Ectodermal cell (in vitro differentiated cells): ENCODE measurements around the gene RUNX2.
"Not testable (repeated sequence)": the region's sequence is repeated elsewhere in the genome, so short reads cannot be mapped to it uniquely, and the experiment has no call there.

Source experiments
- H3K27ac ChIP-seq: 2 replicates; pipeline ENCODE4 v1.7.0; 2013; ENCODE audit warnings: mild to moderate bottlenecking, low read depth, low read length; ENCODE audit not compliant: insufficient read depth, poor library complexity, severe bottlenecking
- H3K27me3 ChIP-seq: 2 replicates; pipeline ENCODE4 v1.7.0; 2013; ENCODE audit warnings: mild to moderate bottlenecking, low read length; ENCODE audit not compliant: insufficient read depth, control insufficient read depth, poor library complexity, severe bottlenecking
- H3K36me3 ChIP-seq: one replicate; pipeline ENCODE4 v1.7.0; 2013; ENCODE audit warnings: low read length; ENCODE audit not compliant: control insufficient read depth, insufficient read depth
- H3K4me1 ChIP-seq: one replicate; pipeline ENCODE4 v1.7.0; 2013; ENCODE audit warnings: low read length; ENCODE audit not compliant: control insufficient read depth, insufficient read depth
- H3K4me3 ChIP-seq: 2 replicates; pipeline ENCODE4 v1.7.0; 2013; ENCODE audit warnings: low read depth, low read length, control low read depth; ENCODE audit not compliant: insufficient read depth
- H3K9me3 ChIP-seq: 2 replicates; pipeline ENCODE4 v1.7.0; 2013; ENCODE audit warnings: mild to moderate bottlenecking, low read length, moderate library complexity; ENCODE audit not compliant: control insufficient read depth
- WGBS, 2 experiments: methylation state at CpG; one replicate each; pipeline ENCODE4 v1.1.7; 2013; ENCODE audit warnings: missing lambda C conversion rate in 2 of 2; 5-methylcytosine and 5-hydroxymethylcytosine counted together

Gene RUNX2

DNA sequence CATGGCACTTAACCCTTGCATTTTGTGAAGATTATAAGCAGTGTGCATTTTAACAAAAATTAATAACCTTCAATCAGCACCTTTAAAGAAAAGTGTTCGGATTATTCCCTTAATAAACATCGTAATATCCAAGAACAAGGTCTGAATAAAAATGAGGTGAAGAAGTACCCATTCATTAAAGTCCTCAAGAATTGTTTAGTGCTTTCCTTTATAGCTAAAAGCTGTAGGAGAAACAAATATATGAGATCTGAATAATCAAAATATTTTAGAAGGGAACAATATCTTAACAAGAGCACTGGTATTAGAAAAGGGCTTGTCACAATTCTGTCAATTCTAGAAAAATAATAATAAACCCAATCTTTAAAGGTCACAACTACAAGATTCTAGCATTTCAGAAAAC lies 217.3 kb downstream of the RUNX2 start:
- Histone ChIP-seq H3K4me3 (no peak overlapping the region), H3K27me3 (no peaks in the 10 kb centered on the region), H3K4me1 (no peaks in the 10 kb centered on the region), H3K9me3 (no peaks in the 10 kb centered on the region), H3K36me3 (no peaks in the 10 kb centered on the region), H3K27ac (no peak overlapping the region)
- WGBS, 2 experiments: 100% methylated on average over 2 of the region's 2 CpGs; no CpG with 5 or more reads in 1 of the 2 experiments

- no peaks in the 10 kb centered on the region for H3K4me1 ChIP-seq
- no peaks in the 10 kb centered on the region for H3K36me3 ChIP-seq
- no peak overlapping the region for H3K27ac ChIP-seq
- no peaks in the 10 kb centered on the region for H3K9me3 ChIP-seq
- H3K27me3 ChIP-seq: no peaks in the 10 kb centered on the region
- WGBS, 2 experiments: 96 to 97% methylated on average over 6 to 7 of the region's 7 CpGs
- H3K4me3 ChIP-seq: no peak overlapping the region
Measured at GRCh38 chr6:45548657-45549515, 220.8 kb downstream of the RUNX2 start.

GRCh38 chr6:45552536-45552935 lies 224.4 kb downstream of the RUNX2 start:
- Histone ChIP-seq H3K4me1 (peaks cover 4% of the 10 kb centered on the region), H3K27me3 (no peaks in the 10 kb centered on the region), H3K36me3 (no peaks in the 10 kb centered on the region), H3K9me3 (no peaks in the 10 kb centered on the region), H3K4me3 (no peak overlapping the region), H3K27ac (no peak overlapping the region)
- 93 to 94% methylated on average over 6 of the region's 6 CpGs for WGBS, 2 experiments

- no peaks in the 10 kb centered on the region for H3K36me3 ChIP-seq
- no peak overlapping the region for H3K4me3 ChIP-seq
- no peak overlapping the region for H3K27ac ChIP-seq
- 94% methylated on average over 4 of the region's 4 CpGs for WGBS, 2 experiments
- peaks cover 4% of the 10 kb centered on the region for H3K4me1 ChIP-seq
- H3K27me3 ChIP-seq: no peaks in the 10 kb centered on the region
- H3K9me3 ChIP-seq: no peaks in the 10 kb centered on the region
Measured at GRCh38 chr6:45553730-45554344, 225.7 kb downstream of the RUNX2 start.

DNA sequence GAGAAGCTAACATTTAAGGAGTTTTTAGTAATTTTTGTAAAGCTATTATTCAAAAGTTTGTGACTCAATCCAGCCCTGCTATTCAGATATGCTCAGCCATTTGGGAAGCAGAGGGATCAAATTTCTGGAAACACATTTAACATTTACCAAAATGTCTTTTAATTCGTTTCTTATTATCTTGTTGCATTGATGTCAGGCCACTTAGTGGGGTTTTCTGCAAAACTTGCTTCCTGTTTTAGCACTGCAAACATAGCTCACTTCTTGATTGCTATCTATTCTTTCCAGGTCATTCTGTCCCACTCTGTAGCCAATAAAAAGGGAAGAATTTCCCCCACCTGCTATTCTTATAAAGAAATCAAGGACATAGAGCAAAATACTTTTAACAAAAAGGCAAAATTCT lies 226.5 kb downstream of the RUNX2 start:
- no peaks in the 10 kb centered on the region for H3K9me3 ChIP-seq
- H3K27ac ChIP-seq: no peak overlapping the region
- H3K27me3 ChIP-seq: no peaks in the 10 kb centered on the region
- peaks cover 4% of the 10 kb centered on the region for H3K4me1 ChIP-seq
- H3K4me3 ChIP-seq: no peak overlapping the region
- no peaks in the 10 kb centered on the region for H3K36me3 ChIP-seq
- WGBS, 2 experiments: 80 to 88% methylated on average over 1 of the region's 1 CpG

- Histone ChIP-seq H3K4me3 (no peak overlapping the region), H3K9me3 (no peaks in the 10 kb centered on the region), H3K4me1 (peaks cover 4% of the 10 kb centered on the region), H3K27me3 (no peaks in the 10 kb centered on the region), H3K27ac (no peak overlapping the region), H3K36me3 (no peaks in the 10 kb centered on the region)
- WGBS, 2 experiments: 88 to 90% methylated on average over 14 of the region's 14 CpGs
Measured at GRCh38 chr6:45555981-45556771, 228.0 kb downstream of the RUNX2 start.

- H3K27me3 ChIP-seq: no peaks in the 10 kb centered on the region
- WGBS, 2 experiments: 94 to 95% methylated on average over 5 of the region's 5 CpGs
- no peaks in the 10 kb centered on the region for H3K9me3 ChIP-seq
- H3K27ac ChIP-seq: no peak overlapping the region
- no peak overlapping the region for H3K4me3 ChIP-seq
- peaks cover 4% of the 10 kb centered on the region for H3K4me1 ChIP-seq
- no peaks in the 10 kb centered on the region for H3K36me3 ChIP-seq
Measured at GRCh38 chr6:45556828-45557227, 228.7 kb downstream of the RUNX2 start.

DNA sequence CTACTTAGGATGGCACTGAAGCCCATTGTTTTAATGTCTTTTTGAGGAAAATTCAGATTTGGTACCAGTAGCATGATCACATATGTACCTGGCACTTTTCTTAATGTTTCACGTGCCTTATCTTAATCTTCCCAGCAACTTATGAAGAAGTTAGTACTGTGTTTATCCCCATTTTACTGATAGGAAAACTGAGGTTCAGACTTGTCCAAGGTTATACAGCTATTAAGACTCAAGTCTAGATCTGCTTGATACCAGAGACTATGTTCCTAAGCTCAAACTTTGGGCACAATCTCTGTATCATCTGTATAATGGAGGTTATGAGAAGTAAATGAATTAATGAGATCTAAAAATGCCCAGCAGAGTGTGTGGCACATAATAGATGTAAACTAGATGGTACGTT lies 229.3 kb downstream of the RUNX2 start:
- Histone ChIP-seq H3K4me1 (peaks cover 4% of the 10 kb centered on the region), H3K9me3 (no peaks in the 10 kb centered on the region), H3K36me3 (no peaks in the 10 kb centered on the region), H3K4me3 (no peak overlapping the region), H3K27ac (no peak overlapping the region), H3K27me3 (no peaks in the 10 kb centered on the region)
- 85 to 100% methylated on average over 1 to 2 of the region's 2 CpGs for WGBS, 2 experiments

- Histone ChIP-seq H3K36me3 (no peaks in the 10 kb centered on the region), H3K27ac (no peak overlapping the region), H3K27me3 (no peaks in the 10 kb centered on the region), H3K4me1 (peaks cover 4% of the 10 kb centered on the region), H3K4me3 (no peak overlapping the region), H3K9me3 (no peaks in the 10 kb centered on the region)
Measured at GRCh38 chr6:45558858-45559257, 230.7 kb downstream of the RUNX2 start.

- H3K27ac ChIP-seq, H3K36me3 ChIP-seq, H3K9me3 ChIP-seq, H3K4me1 ChIP-seq, H3K4me3 ChIP-seq, H3K27me3 ChIP-seq: not testable (repeated sequence)
- 88 to 95% methylated on average over 2 to 3 of the region's 3 CpGs for WGBS, 2 experiments
Measured at GRCh38 chr6:45560321-45560820, 232.2 kb downstream of the RUNX2 start.
